Measurements from ENCODE around the gene SPINK1.
"Not testable (repeated sequence)": the region's sequence is repeated elsewhere in the genome, so short reads cannot be mapped to it uniquely, and the experiment has no call there.

Gene SPINK1, protein sequence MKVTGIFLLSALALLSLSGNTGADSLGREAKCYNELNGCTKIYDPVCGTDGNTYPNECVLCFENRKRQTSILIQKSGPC

DNA sequence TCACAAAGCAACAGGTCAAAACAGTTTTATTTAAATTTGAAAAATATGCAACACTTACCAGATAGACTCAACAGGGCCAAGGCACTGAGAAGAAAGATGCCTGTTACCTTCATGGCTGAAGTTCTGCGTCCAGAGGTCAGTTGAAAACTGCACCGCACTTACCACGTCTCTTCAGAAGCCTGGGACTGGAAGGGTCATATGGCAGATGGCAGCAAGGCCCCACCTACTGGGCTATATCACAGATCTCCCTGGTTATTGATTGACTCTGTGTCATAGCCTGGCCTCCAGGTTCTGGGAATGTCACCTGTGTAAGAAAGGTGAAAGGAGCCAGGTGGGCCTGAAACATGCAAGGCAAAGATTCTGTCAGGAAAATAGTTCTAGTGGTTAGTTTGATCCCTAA, at the start of gene SPINK1:
Gene SPINK1, minus strand, starts transcription at position 207 of the 400 bp plus-strand sequence. Its CDS starts 94 bp downstream, at position 113.
- Mint-ChIP-seq H3K27ac (no peak within 1 kb of the TSS), H3K36me3 (ENCODE audit: low read depth) (no peaks in the 10 kb centered on the region), H3K4me1 (ENCODE audit: low read depth) (no peaks in the 10 kb centered on the region), H3K27me3 (peaks cover 28% of the 10 kb centered on the region), H3K4me3 (no peak within 1 kb of the TSS), H3K9me3 (no peaks in the 10 kb centered on the region)

DNA sequence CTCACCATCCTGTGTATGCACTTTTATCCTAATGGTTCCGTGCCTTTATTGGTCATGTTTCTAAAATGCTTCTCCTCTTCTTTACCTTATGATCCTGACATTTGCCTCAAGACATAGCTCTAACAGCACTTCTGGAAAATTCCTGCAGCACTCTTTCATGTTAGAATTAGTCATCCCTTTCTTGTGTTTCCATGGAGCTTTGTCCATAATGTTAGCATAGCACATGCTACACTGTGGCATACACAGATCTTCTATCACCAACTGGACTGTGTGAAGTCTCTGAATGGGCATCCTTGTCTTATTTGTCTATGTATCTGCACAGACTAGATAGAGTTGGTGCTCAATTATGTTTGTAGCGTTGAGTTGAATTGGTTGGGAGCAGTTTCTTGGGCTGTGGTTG, 49.0 kb upstream of the SPINK1 start:
- no peaks in the 10 kb centered on the region for H3K9me3 Mint-ChIP-seq
- H3K36me3 Mint-ChIP-seq (ENCODE audit: low read depth), result no peaks in the 10 kb centered on the region
- H3K27me3 Mint-ChIP-seq, result peaks cover 19% of the 10 kb centered on the region
- H3K27ac Mint-ChIP-seq, result no peak overlapping the region
- H3K4me1 Mint-ChIP-seq (ENCODE audit: low read depth), result no peaks in the 10 kb centered on the region
- no peak overlapping the region for H3K4me3 Mint-ChIP-seq

DNA sequence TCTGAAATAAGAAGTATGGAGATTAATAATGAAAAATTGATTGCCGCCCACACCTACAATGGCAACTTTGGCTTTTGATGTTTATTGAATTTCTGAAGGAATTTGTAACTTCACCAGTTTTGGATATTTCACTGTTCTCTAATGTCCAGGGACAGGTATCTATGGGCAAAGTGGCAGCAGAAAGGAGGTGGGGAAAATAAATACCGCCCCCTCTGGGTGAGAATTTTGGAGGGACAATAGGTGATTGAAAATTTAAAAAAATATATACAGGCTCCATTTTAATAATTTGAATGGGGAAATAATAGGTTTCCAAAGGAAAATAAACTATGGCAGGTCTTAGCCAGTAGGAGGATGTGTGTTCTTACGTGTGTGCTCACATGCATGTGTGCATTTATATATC, 48.3 kb upstream of the SPINK1 start:
- no peaks in the 10 kb centered on the region for H3K36me3 Mint-ChIP-seq (ENCODE audit: low read depth)
- H3K9me3 Mint-ChIP-seq, result no peaks in the 10 kb centered on the region
- H3K4me3 Mint-ChIP-seq, result no peak overlapping the region
- H3K27ac Mint-ChIP-seq, result no peak overlapping the region
- H3K27me3 Mint-ChIP-seq, result peaks cover 16% of the 10 kb centered on the region
- no peaks in the 10 kb centered on the region for H3K4me1 Mint-ChIP-seq (ENCODE audit: low read depth)

DNA sequence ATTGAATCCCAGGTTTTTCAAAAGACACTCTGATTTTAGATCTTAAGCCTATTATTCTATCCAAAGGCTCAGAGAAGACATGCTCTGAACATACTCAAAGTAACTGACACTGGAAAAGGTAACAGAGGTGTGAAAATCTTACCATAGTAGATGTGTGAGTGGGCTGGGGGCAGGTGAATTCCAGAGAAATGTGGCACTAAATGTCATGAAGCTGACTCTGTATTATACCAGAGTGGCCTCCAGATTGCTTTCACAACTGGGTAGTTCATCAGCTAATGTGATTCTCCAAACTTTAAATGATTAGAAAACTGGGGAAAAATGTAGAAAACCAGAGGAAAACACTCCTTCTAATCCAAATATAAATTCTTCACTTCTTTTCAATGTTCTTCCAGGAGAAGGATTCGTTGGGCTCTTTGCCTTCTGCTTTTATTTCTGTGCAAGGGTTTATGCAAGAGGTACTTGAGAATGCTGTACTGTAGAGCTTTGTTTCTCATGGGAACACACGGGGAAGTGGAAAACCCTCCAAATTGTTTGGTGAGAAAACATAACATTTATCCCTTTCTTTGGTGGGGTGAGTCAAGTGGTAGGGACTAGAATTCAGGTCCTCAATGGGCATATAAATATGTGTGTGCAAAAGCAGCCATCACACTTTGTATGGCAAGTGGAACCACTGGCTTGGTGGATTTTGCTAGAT, 46.7 kb upstream of the SPINK1 start, which contains the start of gene SCGB3A2:
Gene SCGB3A2, plus strand, starts transcription at position 646 of the 694 bp plus-strand sequence. CDS start 93 bp downstream, outside the sequence.
- Mint-ChIP-seq H3K4me3 (no peak within 1 kb of the TSS), H3K27me3 (peaks cover 13% of the 10 kb centered on the region), H3K36me3 (ENCODE audit: low read depth) (no peaks in the 10 kb centered on the region), H3K4me1 (ENCODE audit: low read depth) (no peaks in the 10 kb centered on the region), H3K9me3 (no peaks in the 10 kb centered on the region), H3K27ac (no peak within 1 kb of the TSS)

DNA sequence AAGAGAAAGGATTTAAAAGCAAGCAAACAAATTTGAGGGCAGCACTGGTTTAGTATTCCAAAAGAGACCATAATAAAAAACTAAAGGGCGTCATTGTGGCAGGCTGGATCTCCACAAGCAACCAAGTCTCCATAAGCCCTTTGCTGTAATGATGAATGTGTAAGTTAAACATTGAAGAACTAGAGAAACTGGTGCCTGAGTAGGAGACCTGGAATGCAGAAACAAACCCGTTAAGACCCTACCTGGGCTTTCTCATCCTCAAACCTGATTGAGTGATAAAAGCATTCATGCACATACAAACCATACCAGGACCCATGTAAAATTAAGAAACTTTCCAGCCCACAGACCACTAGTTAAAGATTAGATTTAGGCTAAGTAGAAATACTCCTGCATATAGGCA, 45.2 kb upstream of the SPINK1 start:
- Mint-ChIP-seq H3K27ac (no peak overlapping the region), H3K4me3 (no peak overlapping the region), H3K36me3 (ENCODE audit: low read depth) (no peaks in the 10 kb centered on the region), H3K27me3 (peaks cover 13% of the 10 kb centered on the region), H3K9me3 (no peaks in the 10 kb centered on the region), H3K4me1 (ENCODE audit: low read depth) (no peaks in the 10 kb centered on the region)

DNA sequence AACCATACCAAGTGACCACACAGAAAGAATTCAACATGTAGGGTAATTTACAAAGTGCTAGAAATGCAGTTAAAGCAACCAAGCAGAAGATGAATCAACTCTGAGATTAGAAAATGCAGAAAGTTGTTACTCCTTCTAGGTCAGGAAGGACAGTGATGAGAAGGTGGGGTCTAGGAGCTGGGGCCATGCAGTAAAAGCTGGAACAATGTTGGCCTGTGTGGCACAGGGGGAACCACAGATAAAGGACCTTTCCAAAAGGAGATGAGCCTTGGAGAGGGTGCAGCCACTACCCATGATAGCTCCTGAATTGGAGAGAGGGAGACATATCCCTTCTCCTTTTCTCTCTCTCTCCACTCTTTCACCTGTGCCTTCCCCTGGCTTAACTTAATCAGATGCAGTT, 44.7 kb upstream of the SPINK1 start:
- H3K36me3 Mint-ChIP-seq (ENCODE audit: low read depth), result no peaks in the 10 kb centered on the region
- no peak overlapping the region for H3K27ac Mint-ChIP-seq
- no peaks in the 10 kb centered on the region for H3K9me3 Mint-ChIP-seq
- H3K27me3 Mint-ChIP-seq, result peaks cover 13% of the 10 kb centered on the region
- H3K4me1 Mint-ChIP-seq (ENCODE audit: low read depth), result no peaks in the 10 kb centered on the region
- H3K4me3 Mint-ChIP-seq, result no peak overlapping the region

DNA sequence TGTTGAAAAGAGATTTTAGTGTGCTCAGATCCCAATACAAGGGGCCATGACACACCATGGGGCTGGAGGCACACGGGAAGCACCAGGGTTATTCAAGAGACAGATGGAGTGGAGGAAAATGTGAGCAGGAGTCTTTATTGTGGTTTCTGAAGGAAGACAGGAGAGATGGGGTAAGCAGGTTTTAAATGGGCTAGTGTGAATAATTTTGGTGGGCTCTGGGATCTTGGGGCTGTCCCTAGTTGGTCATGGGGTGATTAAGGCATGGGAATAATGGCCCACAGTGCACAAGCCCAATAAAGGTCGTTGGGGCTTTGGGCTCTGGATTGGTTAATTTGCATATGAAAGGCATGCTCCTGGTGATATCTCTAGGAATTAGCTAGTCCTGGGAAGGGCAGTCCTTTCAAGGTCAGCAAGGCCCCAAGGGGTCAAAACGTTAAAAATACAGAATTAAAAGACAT, 43.5 kb upstream of the SPINK1 start:
- Mint-ChIP-seq H3K4me1 (ENCODE audit: low read depth) (no peaks in the 10 kb centered on the region), H3K27ac (no peak overlapping the region), H3K4me3 (no peak overlapping the region), H3K9me3 (no peaks in the 10 kb centered on the region), H3K36me3 (ENCODE audit: low read depth) (no peaks in the 10 kb centered on the region), H3K27me3 (peaks cover 7% of the 10 kb centered on the region)

DNA sequence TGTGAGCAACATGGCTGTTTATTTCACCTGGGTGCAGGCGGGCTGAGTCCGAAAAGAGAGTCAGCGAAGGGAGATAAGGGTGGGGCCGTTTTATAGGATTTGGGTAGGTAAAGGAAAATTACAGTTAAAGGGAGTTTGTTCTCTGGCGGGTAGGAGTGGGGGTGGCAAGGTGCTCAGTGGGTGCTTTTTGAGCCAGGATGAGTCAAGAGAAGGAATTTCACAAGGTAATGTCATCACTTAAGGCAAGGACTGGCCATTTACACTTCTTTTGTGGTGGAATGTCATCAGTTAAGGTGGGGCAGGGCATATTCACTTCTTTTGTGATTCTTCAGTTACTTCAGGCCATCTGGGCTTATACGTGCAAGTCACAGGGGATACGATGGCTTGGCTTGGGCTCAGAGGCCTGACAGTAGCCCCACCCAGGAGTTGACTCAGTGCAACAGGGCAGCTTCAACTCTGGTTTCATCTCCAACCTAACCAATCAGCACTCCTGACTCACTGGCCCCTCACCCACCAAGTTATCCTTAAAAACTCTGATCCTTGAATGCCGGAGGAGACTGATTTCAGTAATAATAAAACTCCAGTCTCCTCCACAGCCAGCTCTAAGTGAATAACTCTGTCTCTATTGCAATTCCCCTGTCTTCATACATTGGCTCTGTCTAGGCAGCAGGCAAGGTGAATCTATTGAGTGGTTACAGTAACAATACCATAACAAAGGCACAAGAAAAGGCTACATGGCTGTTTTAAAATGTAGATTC, 42.8 kb upstream of the SPINK1 start:
- H3K4me3 Mint-ChIP-seq; H3K4me1 Mint-ChIP-seq (ENCODE audit: low read depth); H3K36me3 Mint-ChIP-seq (ENCODE audit: low read depth); H3K9me3 Mint-ChIP-seq; H3K27me3 Mint-ChIP-seq; H3K27ac Mint-ChIP-seq: not testable (repeated sequence)

DNA sequence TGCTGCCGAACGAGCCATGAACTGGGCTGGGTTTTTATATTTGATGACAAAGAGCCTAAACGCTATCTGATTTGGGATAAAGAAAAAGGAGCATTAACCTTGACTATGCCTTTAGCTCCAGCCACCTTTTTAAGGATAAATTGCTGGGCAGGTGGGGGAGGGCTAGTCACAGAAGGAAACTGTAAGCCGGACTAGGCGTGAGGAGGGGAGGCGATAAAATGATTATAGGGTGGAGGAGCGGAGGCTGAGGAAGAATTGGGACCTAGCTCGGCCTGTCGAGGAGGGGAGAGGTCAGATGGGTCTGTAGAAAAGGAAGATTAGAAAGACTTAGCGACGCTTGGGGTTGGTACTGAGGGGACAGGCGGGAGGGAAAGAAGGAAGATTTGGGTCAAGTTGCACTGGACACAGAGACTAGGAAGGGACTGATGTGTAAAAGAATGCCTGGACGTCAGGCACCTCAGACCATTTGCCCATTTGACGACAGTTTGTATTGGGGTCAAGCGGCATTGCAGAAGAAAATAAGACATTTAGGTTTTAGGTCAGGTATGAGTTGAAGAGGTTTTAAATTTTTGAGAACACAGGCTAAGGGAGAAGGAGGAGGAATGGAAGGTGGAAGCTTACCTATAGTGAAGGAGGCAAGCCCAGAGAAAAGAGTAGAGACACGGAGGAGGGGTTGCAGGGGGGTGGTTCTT, 41.4 kb upstream of the SPINK1 start:
- not testable (repeated sequence) for H3K27me3 Mint-ChIP-seq; H3K4me3 Mint-ChIP-seq; H3K36me3 Mint-ChIP-seq (ENCODE audit: low read depth); H3K4me1 Mint-ChIP-seq (ENCODE audit: low read depth); H3K27ac Mint-ChIP-seq; H3K9me3 Mint-ChIP-seq

DNA sequence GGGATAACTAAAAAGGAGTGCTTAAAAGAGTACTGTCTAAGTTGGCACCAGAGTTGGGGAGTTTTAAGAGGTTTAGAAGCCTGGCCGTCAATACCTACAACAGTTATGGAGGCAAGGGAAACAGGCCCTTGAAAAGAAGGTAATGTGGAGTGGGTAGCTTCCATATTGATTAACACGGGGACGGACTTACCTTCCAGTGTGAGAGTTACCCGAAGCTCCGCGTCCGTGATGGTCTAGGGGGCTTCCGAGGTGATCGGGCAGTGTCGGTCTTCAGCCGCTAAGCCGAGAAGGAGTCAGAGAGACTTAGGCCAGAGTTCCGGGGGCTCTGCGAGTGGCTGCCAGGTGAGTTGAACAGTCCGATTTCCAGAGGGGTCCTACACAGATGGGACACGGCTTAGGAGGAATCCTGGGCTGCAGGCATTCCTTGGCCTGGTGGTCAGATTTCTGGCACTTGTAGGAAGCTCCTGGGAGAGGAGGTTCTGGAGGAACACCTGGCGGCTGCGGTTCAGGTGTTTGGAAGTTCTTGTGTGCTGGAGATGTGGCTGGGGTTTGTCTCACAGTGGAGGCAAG, 40.6 kb upstream of the SPINK1 start:
- H3K9me3 Mint-ChIP-seq; H3K27me3 Mint-ChIP-seq; H3K27ac Mint-ChIP-seq; H3K4me1 Mint-ChIP-seq (ENCODE audit: low read depth); H3K36me3 Mint-ChIP-seq (ENCODE audit: low read depth); H3K4me3 Mint-ChIP-seq: not testable (repeated sequence)

DNA sequence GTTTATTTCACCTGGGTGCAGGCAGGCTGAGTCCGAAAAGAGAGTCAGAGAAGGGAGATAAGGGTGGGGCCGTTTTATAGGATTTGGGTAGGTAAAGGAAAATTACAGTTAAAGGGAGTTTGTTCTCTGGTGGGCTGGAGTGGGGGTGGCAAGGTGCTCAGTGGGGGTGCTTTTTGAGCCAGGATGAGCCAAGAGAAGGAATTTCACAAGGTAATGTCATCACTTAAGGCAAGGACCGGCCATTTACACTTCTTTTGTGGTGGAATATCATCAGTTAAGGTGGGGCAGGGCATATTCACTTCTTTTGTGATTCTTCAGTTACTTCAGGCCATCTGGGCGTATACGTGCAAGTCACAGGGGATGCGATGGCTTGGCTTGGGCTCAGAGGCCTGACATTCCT, 38.4 kb upstream of the SPINK1 start:
- H3K27ac Mint-ChIP-seq; H3K4me3 Mint-ChIP-seq; H3K36me3 Mint-ChIP-seq (ENCODE audit: low read depth); H3K27me3 Mint-ChIP-seq; H3K9me3 Mint-ChIP-seq; H3K4me1 Mint-ChIP-seq (ENCODE audit: low read depth): not testable (repeated sequence)

DNA sequence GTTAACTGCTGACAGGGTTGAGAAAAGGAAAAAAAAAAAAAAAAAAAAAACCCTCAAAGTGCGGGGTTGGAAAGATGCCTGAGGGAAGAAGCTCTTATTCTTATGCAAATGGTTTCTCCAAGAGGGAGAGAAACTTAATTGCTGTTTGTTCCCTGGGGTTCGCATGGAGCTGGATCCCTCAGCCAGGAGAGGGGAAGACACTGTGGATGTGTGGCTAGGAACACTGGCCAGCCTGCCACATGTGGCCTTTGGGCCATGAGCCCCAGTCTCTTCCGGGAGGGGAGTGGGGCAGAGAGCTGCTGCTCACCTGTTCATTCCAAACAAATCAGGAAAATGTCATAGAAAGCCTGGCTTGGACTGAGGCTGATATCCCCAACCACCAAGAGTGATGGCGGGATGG, 37.6 kb upstream of the SPINK1 start:
- Mint-ChIP-seq H3K27ac (no peak overlapping the region), H3K4me1 (ENCODE audit: low read depth) (no peaks in the 10 kb centered on the region), H3K36me3 (ENCODE audit: low read depth) (no peaks in the 10 kb centered on the region), H3K9me3 (no peaks in the 10 kb centered on the region), H3K27me3 (peaks cover 3% of the 10 kb centered on the region), H3K4me3 (no peak overlapping the region)

DNA sequence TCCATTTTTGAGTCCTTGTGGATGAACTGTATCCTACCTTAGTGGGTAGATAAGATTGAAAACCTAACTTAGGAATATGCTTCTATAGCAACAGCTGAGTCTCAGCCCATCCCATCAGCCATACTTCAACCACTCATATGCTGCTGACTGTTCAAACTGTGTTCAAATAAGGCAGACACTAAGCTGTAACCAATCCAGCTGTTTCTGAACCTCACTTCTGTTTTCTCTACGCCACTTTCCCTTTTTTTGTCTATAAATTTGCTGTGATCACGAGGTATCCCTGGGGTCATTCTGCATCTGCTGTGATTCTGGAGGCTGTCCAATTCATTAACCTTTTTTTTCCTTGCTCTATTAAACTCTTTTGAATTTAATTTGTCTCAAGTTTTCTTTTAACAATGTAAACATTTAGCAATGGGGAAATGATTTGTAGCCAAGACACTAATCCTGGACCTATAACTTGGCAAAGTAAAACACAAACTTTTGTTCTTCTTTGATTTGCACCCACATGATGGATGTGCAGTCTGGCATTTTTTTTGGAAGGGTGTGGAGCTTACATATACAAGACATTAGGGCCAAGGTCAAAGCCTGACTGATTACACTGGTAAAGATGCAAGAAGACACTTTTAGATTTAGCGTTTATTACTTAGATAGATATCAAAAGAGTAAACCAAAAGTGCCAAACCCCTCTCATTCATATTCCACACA, 32.1 kb upstream of the SPINK1 start:
- H3K36me3 Mint-ChIP-seq (ENCODE audit: low read depth), result no peaks in the 10 kb centered on the region
- no peaks in the 10 kb centered on the region for H3K4me1 Mint-ChIP-seq (ENCODE audit: low read depth)
- no peaks in the 10 kb centered on the region for H3K9me3 Mint-ChIP-seq
- H3K4me3 Mint-ChIP-seq, result no peak overlapping the region
- peaks cover 4% of the 10 kb centered on the region for H3K27me3 Mint-ChIP-seq
- no peak overlapping the region for H3K27ac Mint-ChIP-seq

DNA sequence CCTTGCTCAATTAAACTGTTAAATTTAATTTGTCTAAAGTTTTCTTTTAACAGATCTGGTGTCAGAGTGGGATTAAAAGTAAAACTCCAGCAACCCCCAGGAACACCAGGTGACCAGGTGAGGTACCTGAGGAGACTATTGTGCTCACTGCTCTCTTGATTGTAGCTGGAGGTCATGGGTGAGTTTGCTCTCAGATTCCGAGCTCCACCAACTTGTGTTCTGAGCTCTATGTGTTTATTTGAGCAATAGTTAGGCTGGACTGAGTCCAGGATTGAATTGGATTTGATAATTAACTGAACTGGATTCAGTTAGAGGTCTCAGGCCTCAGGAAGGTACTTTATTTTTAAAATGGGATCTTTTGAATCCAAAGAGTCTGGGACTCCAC, 29.2 kb upstream of the SPINK1 start:
- no peaks in the 10 kb centered on the region for H3K4me1 Mint-ChIP-seq (ENCODE audit: low read depth)
- H3K27me3 Mint-ChIP-seq, result peaks cover 8% of the 10 kb centered on the region
- H3K36me3 Mint-ChIP-seq (ENCODE audit: low read depth), result no peaks in the 10 kb centered on the region
- no peak overlapping the region for H3K27ac Mint-ChIP-seq
- no peak overlapping the region for H3K4me3 Mint-ChIP-seq
- H3K9me3 Mint-ChIP-seq, result no peaks in the 10 kb centered on the region
